Skin of body (tissue), 2 donors: ENCODE data around the gene MAFF. TPM values are rescaled to one million over a fixed set of nuclear protein-coding genes. Genes with fewer than 3 reads are reported as not detected.
A peak's percentile ranks its signal among the peaks of the same experiment; 100 is the strongest.

Source experiments
- DNase-seq: peaks from one replicate; lab custom pipeline; 2025; lab: John Stamatoyannopoulos, UW
- total RNA-seq: library from RNA; depleted of rRNA; stranded (reverse); fragments of >200 nt; gene quantifications from one replicate; pipeline ENCODE4 v1.2.3, GENCODE V29; 2014

The MAFF gene
- total RNA-seq, 1 donor from 2014 or later, result 22.1 TPM

DNA sequence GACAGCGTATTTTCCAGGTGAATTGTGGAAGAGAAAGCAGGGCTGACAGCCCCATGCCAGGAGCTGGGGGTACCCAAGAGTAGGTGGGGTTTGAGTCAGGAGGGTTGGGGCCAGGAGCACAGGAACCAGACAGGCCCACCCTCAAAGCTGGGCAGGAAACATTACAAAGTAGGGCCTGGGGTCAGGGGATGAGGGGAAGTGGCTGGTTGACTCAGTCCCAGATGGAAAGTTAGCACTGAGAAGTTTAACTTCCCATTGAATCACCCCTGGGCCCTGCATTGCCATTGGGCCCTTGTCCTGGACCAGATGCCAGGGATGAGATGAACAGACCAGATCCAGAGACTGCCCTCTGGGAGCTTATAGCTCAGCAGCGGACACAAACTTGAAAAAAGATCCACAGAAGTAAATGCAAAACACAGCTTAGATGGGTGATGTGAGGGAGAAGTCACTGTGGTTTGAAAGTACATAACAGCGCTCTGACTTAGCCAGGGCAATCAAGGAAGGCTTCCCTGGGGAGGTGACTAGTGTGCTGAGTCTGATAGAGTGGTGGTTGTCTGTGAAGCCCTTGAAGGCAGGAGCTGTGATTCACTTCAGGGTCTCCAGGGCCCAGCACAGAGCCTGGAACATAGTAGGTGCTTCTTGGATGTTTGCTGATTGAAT, 2.2 kb downstream of the MAFF start:
- no peak for DNase-seq

DNA sequence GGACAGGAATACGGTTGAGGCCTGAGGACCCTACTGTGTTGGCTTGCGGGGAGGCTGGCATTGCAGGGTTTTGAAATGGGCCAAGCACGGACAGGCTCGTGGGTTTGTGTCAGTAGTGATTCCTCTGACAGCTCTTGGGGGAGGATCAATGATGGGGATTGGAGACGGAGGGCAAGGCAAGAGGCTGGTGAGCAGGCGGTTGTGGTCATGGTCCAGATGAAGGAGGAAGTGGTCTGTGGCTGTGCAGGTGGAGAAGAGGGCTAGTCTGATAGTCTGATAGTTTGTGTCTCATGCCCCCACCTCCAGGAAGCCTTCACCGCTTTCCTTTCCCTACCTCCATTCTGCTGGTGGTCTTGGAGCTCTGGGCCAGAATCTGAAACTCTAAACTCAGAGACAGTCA, 3.0 kb downstream of the MAFF start:
- no peak for DNase-seq

DNA sequence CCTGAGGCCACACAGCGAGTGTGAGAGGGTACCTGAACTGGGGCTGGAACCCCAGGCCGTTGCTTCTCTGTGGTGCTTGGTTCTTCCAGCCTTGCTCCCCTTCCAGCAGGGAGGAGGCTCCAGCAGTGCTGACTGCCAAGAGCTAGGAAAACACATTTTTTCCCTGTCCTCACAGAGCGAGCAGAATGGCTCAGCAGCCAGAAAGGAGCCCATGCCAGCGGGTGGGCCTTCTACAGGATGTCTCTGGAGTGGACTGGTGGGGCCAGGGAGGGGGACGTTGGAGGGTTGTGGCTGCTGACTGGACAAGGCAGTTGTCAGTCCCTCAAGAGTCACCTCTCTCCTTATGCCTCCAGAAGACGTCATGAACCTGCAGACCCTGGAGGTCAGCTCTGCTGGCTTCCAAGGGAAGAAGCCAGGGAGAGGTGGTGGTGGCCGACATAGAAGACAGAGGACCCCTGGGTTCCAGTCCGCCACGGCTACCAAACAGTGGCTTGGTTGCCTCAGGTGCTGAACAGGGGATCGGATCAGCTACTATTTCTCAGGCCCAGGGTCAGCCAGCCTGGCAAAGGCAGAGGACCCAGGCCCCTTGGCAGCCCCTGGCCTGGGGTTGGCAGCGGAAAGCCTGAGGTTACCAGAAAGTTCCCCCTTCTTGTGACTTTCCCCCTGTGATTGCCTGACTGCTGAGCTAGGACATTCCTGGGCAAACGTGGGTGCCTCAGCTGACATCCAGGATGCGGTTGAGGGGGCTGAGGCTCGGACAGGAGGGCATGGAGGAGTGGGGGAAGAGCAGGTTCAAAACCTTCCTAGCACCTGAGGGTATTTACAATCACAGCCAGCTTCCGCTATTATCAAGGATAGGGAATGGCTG, 3.7 kb downstream of the MAFF start:
- peak; percentile 91 for DNase-seq

DNA sequence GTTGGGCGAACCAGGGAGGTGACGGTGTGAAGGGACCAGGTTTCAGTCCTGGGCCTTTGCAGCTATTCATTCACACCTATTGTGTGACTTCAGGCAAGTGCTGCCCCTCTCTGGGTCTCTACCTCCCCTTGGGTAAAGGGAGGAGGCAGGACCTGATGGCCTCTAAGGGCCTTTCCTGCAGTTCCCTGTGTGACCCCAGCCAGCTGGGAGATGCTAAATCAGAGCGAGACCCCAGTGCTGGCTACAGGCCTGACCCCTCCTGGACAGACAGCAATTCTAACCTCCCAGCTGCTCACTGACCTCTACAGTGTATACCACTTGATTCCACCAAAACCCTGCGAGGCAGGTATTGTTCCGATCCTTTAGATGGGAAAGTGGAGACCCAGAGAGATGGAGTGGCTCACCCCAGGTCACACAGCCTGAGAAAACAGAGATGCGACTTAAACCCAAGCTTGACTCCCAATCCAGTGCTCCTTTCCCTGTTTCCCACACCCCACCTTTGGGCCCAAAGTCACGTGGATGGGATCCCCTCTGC, 6.2 kb downstream of the MAFF start:
- no peak for DNase-seq

DNA sequence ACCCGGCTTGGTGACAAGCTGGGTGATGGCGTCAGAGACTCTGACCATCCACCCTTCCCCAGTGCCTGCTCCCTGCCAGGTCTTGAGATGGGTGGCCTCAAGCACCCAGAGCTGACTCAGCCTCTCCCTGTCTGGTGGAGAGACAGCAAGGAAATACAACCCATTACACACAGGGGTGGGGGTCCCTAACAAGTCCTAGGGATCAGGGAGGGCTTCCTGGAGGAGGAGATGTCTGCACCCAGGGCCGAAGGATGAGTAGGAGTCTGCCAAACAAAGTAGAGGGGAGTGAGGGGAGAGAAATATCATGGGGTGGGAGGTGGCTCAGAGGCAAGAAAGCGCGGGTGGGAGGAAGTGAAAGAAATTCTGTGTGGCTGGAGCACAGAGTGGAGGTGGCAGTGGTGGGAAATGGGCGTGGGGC, 6.8 kb downstream of the MAFF start:
- no peak for DNase-seq

DNA sequence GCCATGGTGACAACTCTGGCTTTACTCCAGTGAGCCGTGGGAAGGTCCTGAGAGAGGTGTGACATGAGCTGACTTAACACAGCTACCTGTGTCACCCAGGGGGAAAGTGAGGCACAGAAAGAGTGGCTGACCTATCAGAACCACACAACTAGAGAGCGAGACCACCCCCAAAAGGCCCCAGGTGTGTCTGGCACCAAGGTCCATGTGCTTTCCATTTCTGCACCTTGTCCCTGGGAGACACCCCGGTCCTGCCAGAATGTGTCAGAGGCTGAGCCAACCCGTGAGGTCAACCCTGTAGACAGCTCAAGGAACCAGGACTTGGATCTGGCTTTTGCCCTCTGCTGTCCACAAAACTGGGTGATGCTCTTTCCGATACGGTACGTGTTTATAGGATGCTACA, 9.8 kb downstream of the MAFF start:
- DNase-seq, result no peak

DNA sequence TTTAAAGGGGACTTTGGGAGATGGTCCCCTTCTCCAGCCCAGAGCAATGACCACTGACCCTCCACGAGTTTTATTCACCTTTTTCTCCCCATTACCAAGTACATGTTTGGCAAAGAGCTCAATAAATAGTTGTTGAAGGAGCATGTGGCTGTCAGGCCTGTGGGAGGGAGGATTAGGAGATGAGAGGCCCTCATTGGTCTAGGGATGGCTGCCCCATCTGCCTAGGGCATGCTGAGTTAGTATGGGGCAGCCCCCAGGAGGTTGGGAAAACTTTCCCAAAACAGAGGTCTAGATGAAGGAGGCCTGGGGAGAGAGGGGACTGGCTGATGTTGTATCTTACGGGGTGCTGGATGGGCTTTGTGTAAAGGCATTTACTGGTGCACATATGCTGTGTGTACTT, 10.6 kb downstream of the MAFF start:
- DNase-seq, result no peak

DNA sequence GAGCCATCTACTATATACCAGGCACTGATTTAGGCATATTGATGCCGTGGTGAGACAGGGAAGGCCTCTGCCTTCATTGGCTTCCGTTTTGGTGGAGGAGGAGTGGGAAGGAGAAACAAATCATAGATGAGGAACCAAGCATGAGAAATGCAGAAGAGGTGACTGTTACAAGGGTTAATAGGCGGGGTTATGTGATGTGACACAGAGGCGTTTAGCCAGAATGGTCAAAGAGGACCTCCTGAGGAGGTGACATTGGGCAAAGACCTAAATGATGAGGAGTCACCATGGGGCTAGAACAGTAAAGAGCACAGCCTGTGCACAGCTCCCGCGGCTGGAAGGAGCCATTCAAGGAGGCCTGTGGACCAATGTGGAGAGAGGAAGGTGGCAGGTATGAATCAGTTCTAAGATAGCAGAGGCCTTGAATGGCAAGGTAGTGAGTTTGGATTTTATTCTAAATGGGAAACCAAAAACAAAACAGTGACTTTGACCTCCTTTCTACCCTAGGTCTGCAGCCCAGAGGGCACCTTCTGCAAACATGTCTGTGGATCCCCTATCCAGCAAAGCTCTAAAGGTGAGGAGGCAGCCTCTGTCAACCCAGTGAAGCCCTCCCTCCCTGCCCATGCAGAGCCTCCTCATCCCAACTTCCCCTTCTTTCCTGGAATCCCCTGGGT, 11.7 kb downstream of the MAFF start:
- DNase-seq, result no peak

DNA sequence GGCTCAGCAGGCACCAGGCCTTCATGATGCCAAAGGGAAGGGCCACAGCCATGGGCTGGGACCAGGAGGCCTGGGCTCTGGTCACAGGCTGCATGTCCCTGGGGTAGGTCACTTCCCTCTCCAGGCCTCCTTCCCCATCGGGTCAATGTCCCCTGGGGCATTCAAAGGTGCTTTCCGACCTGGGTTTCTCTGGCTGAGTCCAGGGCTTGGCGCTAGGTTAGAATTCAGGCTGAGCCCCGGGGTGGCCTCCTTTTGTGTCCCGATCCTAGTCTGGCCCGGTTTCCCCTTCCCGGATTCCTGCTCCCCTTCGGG, 12.2 kb downstream of the MAFF start:
- DNase-seq, result no peak

DNA sequence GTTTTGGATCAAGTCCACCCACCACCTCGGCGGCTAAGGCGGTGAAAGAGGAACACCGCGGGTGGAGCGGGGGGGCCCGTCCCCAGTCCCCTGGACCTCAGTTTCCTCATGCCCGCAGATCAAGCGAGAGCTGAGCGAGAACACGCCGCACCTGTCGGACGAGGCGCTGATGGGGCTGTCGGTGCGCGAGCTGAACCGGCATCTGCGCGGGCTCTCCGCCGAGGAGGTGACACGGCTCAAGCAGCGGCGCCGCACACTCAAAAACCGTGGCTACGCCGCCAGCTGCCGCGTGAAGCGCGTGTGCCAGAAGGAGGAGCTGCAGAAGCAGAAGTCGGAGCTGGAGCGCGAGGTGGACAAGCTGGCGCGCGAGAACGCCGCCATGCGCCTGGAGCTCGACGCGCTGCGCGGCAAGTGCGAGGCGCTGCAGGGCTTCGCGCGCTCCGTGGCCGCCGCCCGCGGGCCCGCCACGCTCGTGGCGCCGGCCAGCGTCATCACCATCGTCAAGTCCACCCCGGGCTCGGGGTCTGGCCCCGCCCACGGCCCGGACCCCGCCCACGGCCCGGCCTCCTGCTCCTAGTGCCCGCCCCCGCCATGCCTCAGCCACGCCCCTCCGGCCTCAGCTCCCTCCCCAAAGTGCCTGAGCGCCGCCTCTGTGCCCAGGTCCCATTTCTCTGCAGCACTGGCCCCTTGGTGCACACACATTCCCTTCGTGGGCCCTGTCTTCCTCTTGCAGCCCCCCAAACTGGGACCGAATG, 12.7 kb downstream of the MAFF start:
- DNase-seq, result peak; percentile 39

DNA sequence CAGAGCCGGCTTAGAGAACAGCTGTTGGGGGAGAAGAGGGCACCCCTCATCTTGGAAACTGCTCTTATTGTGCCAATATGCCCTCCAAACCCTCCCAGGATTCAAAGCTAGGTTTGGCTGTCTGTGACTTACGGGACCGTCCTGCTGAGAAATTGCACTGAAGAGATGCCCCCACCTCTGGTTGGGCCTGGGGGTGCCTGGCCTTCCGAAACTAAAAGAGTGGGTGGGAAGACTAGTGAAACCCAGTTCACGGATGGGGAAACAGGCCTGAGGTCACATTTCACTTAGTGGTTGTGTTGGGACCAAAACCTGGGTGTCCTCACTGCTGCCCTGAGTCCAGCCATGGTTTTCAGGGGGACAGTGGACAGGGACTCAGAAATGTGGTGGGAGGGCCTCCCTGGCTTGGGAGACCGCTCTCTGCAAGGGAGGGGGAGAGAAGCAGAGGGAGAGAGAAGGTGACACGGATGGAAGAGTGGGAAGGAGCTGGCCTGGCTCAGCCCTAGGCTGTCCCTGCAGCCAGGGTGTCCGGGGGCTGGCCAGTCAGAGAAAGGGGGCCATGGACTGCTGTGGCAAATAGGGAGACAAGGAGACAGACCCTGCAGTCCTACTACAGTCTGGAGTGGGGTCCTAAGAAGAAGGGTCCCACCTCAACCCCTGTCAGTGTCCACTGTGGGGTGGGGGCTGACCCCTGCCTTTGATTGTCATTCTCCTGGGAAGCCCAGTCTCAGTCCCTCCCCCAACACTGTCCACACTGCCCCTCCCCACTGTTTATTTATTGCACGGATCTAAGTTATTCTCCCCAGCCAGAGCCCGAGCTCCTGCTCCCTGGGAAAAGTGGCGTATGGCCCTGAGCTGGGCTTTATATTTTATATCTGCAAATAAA, 13.6 kb downstream of the MAFF start:
- DNase-seq, result no peak

DNA sequence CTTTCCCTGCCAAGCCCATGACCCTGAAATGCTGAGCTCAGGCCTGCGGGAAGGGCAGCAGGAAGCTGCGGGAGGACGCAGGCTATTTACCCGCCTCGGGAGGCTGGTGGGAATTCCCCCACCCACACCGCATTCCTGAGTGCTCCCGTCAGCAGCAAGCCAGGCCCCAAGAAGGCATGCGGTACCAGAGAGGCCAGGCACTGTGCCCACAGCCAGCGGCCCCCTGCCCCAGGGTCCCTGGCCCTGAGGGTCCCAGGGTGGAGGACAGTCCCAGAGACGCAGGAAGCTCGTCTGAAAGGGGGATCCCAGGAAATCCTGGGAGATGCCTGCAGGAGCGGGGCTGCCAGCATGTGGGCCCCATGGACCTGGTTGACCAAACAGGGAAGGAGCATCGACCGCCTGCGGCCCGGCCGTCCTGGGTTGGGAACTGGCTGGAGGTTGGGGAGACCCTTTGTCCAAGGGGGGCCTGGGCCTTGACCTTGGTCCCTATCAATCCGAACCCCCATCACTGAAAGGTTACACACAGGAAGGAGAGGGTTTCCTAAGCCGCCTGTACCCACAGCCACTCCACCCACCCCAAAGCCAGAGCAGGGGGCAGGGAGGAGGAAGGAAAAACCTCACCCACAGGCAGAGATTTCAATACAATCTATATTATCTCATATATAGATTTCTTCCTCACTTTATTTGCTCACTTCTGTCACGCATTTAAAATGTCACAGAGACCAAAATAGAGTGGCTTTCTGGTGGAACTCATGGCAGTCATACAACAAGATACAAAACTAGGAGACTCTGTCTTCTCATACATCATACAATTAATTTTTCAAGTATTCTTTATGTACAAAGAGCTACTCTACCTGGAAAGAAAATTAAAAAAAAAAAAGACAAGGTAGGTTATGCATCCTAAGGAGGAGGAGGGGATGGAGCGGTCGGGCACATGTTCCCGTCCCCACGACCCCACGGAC, 17.1 kb downstream of the MAFF start:
- peak; percentile 49 for DNase-seq

DNA sequence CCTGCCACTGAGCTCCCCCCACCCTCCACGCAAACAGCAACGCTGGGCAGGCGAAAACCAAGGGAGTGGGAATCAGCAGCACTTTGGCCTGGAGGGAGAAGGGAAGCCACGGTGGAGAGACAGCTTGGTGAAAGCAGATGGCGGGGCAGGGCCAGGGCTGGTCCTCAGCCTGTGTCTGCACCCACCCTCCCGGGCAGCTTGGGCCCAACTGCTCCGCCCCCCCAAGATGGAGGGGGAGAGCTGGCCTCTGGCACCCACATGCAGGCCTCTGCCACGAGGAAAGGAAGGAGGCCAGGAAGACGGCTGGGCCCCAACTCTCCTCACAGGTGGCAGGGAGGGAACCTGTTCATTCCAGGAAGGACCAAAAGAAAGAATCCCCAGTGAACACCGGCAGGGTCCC, 17.8 kb downstream of the MAFF start:
- no peak for DNase-seq

DNA sequence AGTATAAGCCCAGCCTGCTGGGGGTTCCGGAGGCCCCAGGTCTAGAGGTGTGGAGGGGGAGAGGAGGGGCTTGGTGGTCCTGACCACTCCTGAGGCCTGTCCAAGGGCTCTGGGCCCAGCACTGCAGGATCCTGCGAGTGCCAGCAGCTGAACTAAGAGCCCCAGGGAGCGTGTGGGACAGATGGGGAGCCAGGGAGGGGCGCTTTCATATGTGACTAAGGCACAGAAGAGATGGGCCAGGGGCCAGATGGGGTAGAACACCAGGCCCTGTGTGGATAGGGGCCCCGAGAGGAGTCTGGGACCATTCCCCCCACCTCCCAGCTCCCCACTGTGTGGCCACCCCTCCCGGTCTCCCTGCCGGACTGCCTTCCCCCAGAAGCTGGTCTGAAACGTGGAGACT, 18.4 kb downstream of the MAFF start:
- no peak for DNase-seq

DNA sequence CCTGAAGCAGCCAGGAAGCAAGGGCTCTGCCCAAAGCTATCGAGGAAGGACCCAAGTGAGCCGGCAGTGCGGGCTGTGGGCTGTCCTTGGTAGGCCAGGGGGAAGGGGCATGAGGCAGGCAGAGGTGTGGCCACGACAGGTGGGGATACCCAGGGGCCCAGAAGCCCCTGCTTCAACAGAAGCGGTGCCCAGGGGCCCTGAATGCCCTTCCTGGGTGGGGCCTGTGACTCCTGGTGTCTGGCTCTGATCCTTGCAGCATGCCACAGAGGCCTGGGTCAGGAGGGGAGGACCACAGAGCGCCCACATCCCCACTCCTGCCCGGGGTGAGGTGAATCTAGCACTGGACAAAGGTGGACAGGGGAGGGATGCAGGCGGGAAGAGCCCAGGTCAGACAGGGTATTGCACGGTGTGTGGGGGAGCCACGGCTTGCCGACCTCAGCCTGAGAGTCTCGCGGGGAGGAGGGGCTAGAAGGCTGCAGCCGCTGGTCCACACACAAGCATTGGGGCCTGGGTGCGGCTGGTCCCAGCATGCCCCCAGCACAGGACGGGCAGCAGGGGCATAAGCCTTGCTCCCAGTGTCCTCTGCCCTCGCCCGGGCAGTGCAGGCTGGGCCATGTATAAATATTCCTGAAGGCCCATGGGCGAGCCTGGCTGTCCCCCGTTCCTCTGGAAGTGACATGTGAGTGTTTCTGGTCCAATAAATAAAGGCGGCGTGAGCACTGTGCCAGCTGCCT, 19.0 kb downstream of the MAFF start:
- DNase-seq, result no peak

DNA sequence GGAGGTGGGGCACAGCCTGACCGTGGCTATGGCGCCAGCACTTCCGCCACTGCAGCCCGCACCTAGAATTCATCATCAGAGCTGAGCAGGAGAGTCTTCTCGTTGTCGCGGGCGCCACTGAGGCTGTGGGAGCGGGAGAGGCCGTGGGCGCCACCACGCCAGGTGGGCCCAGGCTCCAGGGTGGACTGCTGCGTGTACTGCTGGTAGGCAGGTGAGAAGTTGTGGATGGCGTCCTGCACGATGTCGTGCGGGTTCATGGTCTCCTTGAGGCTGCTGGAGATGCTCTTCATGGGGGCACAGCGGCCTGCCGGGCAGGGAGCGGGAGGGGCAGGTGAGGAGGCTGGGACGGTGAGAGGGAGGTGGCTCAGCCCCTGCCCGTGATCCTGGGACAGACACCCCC, 19.6 kb downstream of the MAFF start:
- no peak for DNase-seq

DNA sequence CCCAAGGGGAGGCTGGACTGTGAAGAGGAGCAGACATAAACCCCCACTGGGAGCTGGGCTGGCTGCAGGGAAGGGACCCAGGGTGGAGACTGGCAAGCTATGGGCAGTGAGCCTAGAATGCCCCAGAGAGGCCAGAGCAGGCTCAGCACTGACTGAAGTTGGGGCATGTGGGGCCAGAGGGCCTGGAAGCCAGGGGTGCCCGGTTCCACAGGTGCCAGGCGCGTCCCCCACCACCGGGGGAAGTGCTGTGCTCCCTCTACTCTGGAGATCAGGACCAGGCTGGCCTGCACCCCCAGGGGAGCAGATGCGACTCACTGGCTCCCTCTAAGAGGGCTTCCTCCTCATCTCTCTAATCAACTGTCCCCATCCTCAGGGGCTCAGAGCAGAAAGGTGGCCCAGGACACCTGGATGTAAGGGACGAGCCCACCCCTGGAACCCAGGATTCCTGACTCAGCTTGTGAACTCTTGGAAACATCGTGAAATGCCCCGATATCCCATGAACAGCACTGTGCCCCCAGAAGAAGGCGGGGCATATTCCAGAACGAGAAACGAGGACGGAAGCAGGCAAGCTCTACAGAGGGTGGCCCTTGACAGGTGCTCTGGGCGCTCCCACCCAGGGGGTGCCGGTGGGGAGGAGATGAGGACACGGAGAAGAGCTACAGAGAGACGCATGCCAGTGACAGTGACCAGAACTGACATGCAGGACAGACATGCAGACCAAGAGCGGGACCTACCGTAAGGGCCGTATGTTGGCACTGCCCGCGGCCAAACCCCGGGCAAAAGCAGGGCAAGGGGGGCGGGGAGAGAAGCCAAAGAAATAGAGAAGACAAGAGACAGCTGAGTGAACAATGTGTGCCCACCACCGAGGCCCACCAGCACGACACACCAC, 20.4 kb downstream of the MAFF start:
- DNase-seq, result no peak

DNA sequence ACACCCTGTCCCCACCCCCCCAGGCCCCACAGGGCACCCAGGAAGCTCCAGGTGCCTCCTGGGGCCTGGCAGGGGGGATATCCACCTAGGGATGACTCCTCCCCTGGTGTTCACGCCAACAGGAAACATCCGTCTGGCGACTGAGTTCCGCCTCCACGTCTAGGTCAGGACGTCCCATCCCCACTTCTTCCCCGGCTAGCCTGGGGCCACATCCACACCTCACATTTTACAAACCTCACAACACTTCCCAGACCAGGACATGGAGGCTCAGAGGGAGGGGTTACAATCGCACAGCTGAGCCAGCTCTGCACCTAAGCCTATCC, 21.0 kb downstream of the MAFF start:
- no peak for DNase-seq
